HEK293 (cell line): Measurements from ENCODE around the gene RPRD2.

ENCODE experiments used
- CTCF ChIA-PET: fragments of 350-600 bp; formaldehyde crosslinking; extraction: SDS; loops from one replicate; lab custom pipeline; 2021; ENCODE audit warnings: antibody characterized with exemption; lab: Yijun Ruan, JAX
- POLR2A ChIA-PET: fragments of 300-600 bp; formaldehyde crosslinking; extraction: SDS; loops from one replicate; lab custom pipeline; 2020; ENCODE audit warnings: antibody characterized with exemption, inconsistent platforms; lab: Yijun Ruan, JAX
- H3K27ac ChIP-seq: fragments of 200-500 bp; sonication (Bioruptor generic); 2 replicates; pipeline ENCODE4 v1.5.1; 2014; ENCODE audit warnings: low read depth, low read length, control low read depth, inconsistent platforms; ENCODE audit errors: extremely low read depth
- H3K36me3 ChIP-seq, 2 experiments: fragments of 200-500 bp in 1 of 2; sonication (Bioruptor generic) in 1 of 2; 1 replicate in 1 of 2; 2 replicates in 1 of 2; pipeline ENCODE4 v1.5.1; 2014 to 2017; ENCODE audit warnings: inconsistent platforms in 2 of 2, low read length in 2 of 2; ENCODE audit not compliant: control insufficient read depth in 2 of 2, insufficient read depth in 1 of 2
- H3K4me1 ChIP-seq: fragments of 200-500 bp; sonication (Bioruptor generic); 2 replicates; pipeline ENCODE4 v1.5.1; 2014; ENCODE audit warnings: mild to moderate bottlenecking, low read length, inconsistent platforms; ENCODE audit not compliant: control insufficient read depth, insufficient read depth
- H3K4me3 ChIP-seq: 2 replicates; pipeline ENCODE4 v1.5.1; 2011; ENCODE audit warnings: low read depth, mild to moderate bottlenecking, control low read depth, low read length, moderate library complexity
- H3K9me3 ChIP-seq: fragments of 200-500 bp; sonication (Bioruptor generic); 2 replicates; pipeline ENCODE4 v1.5.1; 2014; ENCODE audit warnings: low read depth, low read length, inconsistent platforms; ENCODE audit not compliant: control insufficient read depth, insufficient read depth
- CTCF ChIP-seq: fragments of 450-650 bp; formaldehyde crosslinking; IDR thresholded peaks from 2 replicates; pipeline ENCODE4 v1.5.1; 2016; ENCODE audit warnings: missing biosample characterization, missing genetic modification characterization
- ELK4 ChIP-seq: IDR thresholded peaks from 2 replicates; pipeline ENCODE4 v1.6.1; 2011; ENCODE audit warnings: mild to moderate bottlenecking, low read depth, low read length, borderline replicate concordance
- HIC1 ChIP-seq: fragments of 450-650 bp; formaldehyde crosslinking; IDR thresholded peaks from 2 replicates; pipeline ENCODE4 v1.5.1; 2016; ENCODE audit warnings: missing biosample characterization, missing genetic modification characterization
- MYNN ChIP-seq: fragments of 450-650 bp; formaldehyde crosslinking; IDR thresholded peaks from 2 replicates; pipeline ENCODE4 v1.5.1; 2016; ENCODE audit warnings: missing biosample characterization, missing genetic modification characterization, borderline replicate concordance
- OVOL3 ChIP-seq: fragments of 450-650 bp; formaldehyde crosslinking; IDR thresholded peaks from 2 replicates; pipeline ENCODE4 v1.5.1; 2016; ENCODE audit warnings: missing biosample characterization, missing genetic modification characterization
- RBAK ChIP-seq: fragments of 450-650 bp; formaldehyde crosslinking; IDR thresholded peaks from 2 replicates; pipeline ENCODE4 v1.5.1; 2016; ENCODE audit warnings: missing biosample characterization, missing genetic modification characterization
- ZBTB10 ChIP-seq: fragments of 450-650 bp; formaldehyde crosslinking; IDR thresholded peaks from 2 replicates; pipeline ENCODE4 v1.5.1; 2016; ENCODE audit warnings: missing biosample characterization, missing genetic modification characterization
- ZBTB11 ChIP-seq: fragments of 450-650 bp; formaldehyde crosslinking; conservative IDR thresholded peaks from 2 replicates; pipeline ENCODE4 v1.5.1; 2016; ENCODE audit warnings: low read depth, missing biosample characterization, missing genetic modification characterization
- ZNF132 ChIP-seq: fragments of 450-650 bp; formaldehyde crosslinking; IDR thresholded peaks from 2 replicates; pipeline ENCODE4 v1.5.1; 2017; ENCODE audit warnings: missing biosample characterization, missing genetic modification characterization, borderline replicate concordance
- ZNF155 ChIP-seq: fragments of 450-650 bp; formaldehyde crosslinking; IDR thresholded peaks from 2 replicates; pipeline ENCODE4 v1.5.1; 2016; ENCODE audit warnings: missing biosample characterization, missing genetic modification characterization
- ZNF274 ChIP-seq, 2 experiments: fragments of 200-500 bp in 1 of 2; fragments of 450-650 bp in 1 of 2; sonication (Bioruptor generic) in 1 of 2; formaldehyde crosslinking in 1 of 2; IDR thresholded peaks; 2 replicates each; pipeline versions ENCODE4 v1.5.1 to v1.6.1; 2014 to 2016; ENCODE audit warnings: borderline replicate concordance in 1 of 2, inconsistent platforms in 1 of 2, low read length in 1 of 2, missing biosample characterization in 1 of 2, missing genetic modification characterization in 1 of 2
- ZNF335 ChIP-seq: fragments of 450-650 bp; formaldehyde crosslinking; conservative IDR thresholded peaks from 2 replicates; pipeline ENCODE4 v1.5.1; 2016; ENCODE audit warnings: missing biosample characterization, missing genetic modification characterization
- ZNF362 ChIP-seq: fragments of 450-650 bp; formaldehyde crosslinking; IDR thresholded peaks from 2 replicates; pipeline ENCODE4 v1.5.1; 2016; ENCODE audit warnings: missing biosample characterization, missing genetic modification characterization
- ZNF423 ChIP-seq: fragments of 450-650 bp; formaldehyde crosslinking; IDR thresholded peaks from 2 replicates; pipeline ENCODE4 v1.5.1; 2016; ENCODE audit warnings: missing biosample characterization, missing genetic modification characterization
- ZNF449 ChIP-seq: fragments of 450-650 bp; formaldehyde crosslinking; IDR thresholded peaks from 2 replicates; pipeline ENCODE4 v1.5.1; 2017; ENCODE audit warnings: missing biosample characterization, mild to moderate bottlenecking, missing genetic modification characterization, moderate library complexity
- ZNF544 ChIP-seq: fragments of 450-650 bp; formaldehyde crosslinking; IDR thresholded peaks from 2 replicates; pipeline ENCODE4 v1.5.0; 2017; ENCODE audit warnings: missing biosample characterization, missing genetic modification characterization
- ZNF571 ChIP-seq: fragments of 450-650 bp; formaldehyde crosslinking; IDR thresholded peaks from 2 replicates; pipeline ENCODE4 v1.5.0; 2017; ENCODE audit warnings: missing biosample characterization, missing genetic modification characterization
- ZNF629 ChIP-seq: fragments of 450-650 bp; formaldehyde crosslinking; IDR thresholded peaks from 2 replicates; pipeline ENCODE4 v1.5.1; 2017; ENCODE audit warnings: missing biosample characterization, missing genetic modification characterization
- ZNF654 ChIP-seq: fragments of 450-650 bp; formaldehyde crosslinking; IDR thresholded peaks from 2 replicates; pipeline ENCODE4 v1.5.1; 2016; ENCODE audit warnings: low read depth, missing biosample characterization, missing genetic modification characterization
- ZNF658 ChIP-seq: fragments of 450-650 bp; formaldehyde crosslinking; IDR thresholded peaks from 2 replicates; pipeline ENCODE4; 2016; ENCODE audit warnings: missing biosample characterization, missing genetic modification characterization
- ZNF664 ChIP-seq: fragments of 450-650 bp; formaldehyde crosslinking; IDR thresholded peaks from 2 replicates; pipeline ENCODE4 v1.5.1; 2016; ENCODE audit warnings: missing biosample characterization, missing genetic modification characterization
- ZNF76 ChIP-seq: fragments of 450-650 bp; formaldehyde crosslinking; IDR thresholded peaks from 2 replicates; pipeline ENCODE4; 2016; ENCODE audit warnings: low read depth, missing biosample characterization, missing genetic modification characterization, borderline replicate concordance

The RPRD2 gene

GRCh38 chr1:150516050-150516591, 152.2 kb downstream of the RPRD2 start:
- ChIA-PET POLR2A (interaction anchor here (0.7 to 2.0 kb wide), 16 partner anchors 12 to 360 kb away, joined by 3 to 9 read pairs (median 4); partner anchors contain the start of genes ADAMTSL4, ARNT and MCL1), CTCF (interaction anchor here (0.9 to 6.6 kb wide), 8 partner anchors 12 to 260 kb away, joined by 4 to 50 read pairs (median 5); no protein-coding TSS in a partner anchor)
- Histone ChIP-seq H3K4me3 (peak overlapping the region; percentile 54), H3K36me3 (peaks cover 0 to 13% of the 10 kb centered on the region in 2 experiments; a peak in 2 of 3 replicates), H3K9me3 (no peaks in the 10 kb centered on the region), H3K27ac (peak overlapping the region; percentile 24; the same call in 1 of the 2 replicates), H3K4me1 (no peaks in the 10 kb centered on the region)
- no peak for TF ChIP-seq OVOL3 (tag by site-specific recombination)
- 0 out of 2 replicates have a peak, but pooled peaks have one; percentile 6 for TF ChIP-seq CTCF (tag by site-specific recombination)
- no peak for TF ChIP-seq ZNF654 (tag by site-specific recombination)
- TF ChIP-seq ZNF423 = 0 out of 2 replicates have a peak, but pooled peaks have one; percentile 3
- TF ChIP-seq ZBTB11 (tag by site-specific recombination) = peak; percentile 38; the same call in 1 of the 2 replicates
- no peak for TF ChIP-seq ELK4
- no peak for TF ChIP-seq ZNF274 (IDR thresholded peaks at IDR 0.05; ENCODE audit: low read length)
- TF ChIP-seq ZNF274 (tag by site-specific recombination; IDR thresholded peaks at IDR 0.05; ENCODE audit: borderline replicate concordance) = no peak
- TF ChIP-seq ZBTB10 = 0 out of 2 replicates have a peak, but pooled peaks have one; percentile 0
- TF ChIP-seq ZNF335 = peak; percentile 10; the same call in 1 of the 2 replicates
- TF ChIP-seq ZNF544 = no peak
- TF ChIP-seq ZNF362 = peak; percentile 75
- no peak; the same call in 1 of the 2 replicates for TF ChIP-seq ZNF76 (tag by site-specific recombination)
- TF ChIP-seq ZNF629 (tag by site-specific recombination) = peak; percentile 21; the same call in 1 of the 2 replicates
- TF ChIP-seq ZNF658 (tag by site-specific recombination) = no peak
- TF ChIP-seq ZNF449 (tag by site-specific recombination) = no peak
- peak; percentile 51; the same call in 1 of the 2 replicates for TF ChIP-seq MYNN (tag by site-specific recombination)
- no peak for TF ChIP-seq ZNF132 (tag by site-specific recombination)
- TF ChIP-seq ZNF155 (tag by site-specific recombination) = no peak
- no peak for TF ChIP-seq ZNF664 (tag by site-specific recombination)
- TF ChIP-seq ZNF571 (tag by site-specific recombination) = no peak
- no peak for TF ChIP-seq RBAK
- TF ChIP-seq HIC1 (tag by site-specific recombination) = no peak
